HFF-Myc (cell line): Measurements from ENCODE around the gene AQP7.
"Not testable (repeated sequence)": the region's sequence is repeated elsewhere in the genome, so short reads cannot be mapped to it uniquely, and the experiment has no call there.

Experiments used
- DNase-seq: peaks from one replicate; pipeline ENCODE4 v3.0.0-alpha.2; 2011; ENCODE audit warnings: low read depth; ENCODE audit errors: extremely low read depth
- H3K4me3 ChIP-seq: replicated peaks from 2 replicates; pipeline ENCODE4 v1.5.1; 2011; ENCODE audit warnings: low read depth, mild to moderate bottlenecking, control low read depth, low read length
- TF ChIP-seq, protein P1 (sequence below): IDR thresholded peaks from 2 replicates; pipeline ENCODE4 v1.5.1; 2012; ENCODE audit warnings: mild to moderate bottlenecking, low read depth, low read length, control low read depth; ENCODE audit errors: missing control alignments

The AQP7 gene

DNA sequence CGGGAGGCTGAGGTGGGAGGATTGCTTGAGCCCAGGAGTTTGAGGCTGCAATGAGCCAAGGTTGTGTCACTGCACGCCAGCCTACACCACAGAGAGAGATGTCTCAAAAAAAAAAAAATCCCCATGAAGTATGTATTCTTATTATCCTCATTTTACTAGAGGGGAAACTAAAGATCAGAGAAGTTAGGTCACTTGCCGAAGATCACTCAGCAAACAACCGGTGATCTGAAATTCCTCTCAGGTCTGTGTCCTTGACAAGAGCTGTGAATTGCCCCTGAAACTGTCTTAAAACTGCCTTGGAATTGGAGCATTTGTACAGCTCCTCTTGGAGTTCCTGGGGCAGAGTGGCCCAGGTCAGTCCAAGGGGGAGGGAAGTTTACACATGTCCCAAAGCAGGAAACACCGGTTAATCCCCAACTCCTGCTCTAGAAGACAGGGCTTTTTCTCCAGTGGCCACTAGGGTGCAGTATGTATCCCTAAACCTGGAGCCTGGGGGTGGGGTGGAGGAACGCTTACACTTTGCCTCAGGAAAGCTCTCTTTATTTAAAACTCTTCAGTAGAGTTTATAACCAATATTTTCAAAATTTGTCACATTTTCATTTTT, 27.6 kb downstream of the AQP7 start:
- TF ChIP-seq, protein P1, sequence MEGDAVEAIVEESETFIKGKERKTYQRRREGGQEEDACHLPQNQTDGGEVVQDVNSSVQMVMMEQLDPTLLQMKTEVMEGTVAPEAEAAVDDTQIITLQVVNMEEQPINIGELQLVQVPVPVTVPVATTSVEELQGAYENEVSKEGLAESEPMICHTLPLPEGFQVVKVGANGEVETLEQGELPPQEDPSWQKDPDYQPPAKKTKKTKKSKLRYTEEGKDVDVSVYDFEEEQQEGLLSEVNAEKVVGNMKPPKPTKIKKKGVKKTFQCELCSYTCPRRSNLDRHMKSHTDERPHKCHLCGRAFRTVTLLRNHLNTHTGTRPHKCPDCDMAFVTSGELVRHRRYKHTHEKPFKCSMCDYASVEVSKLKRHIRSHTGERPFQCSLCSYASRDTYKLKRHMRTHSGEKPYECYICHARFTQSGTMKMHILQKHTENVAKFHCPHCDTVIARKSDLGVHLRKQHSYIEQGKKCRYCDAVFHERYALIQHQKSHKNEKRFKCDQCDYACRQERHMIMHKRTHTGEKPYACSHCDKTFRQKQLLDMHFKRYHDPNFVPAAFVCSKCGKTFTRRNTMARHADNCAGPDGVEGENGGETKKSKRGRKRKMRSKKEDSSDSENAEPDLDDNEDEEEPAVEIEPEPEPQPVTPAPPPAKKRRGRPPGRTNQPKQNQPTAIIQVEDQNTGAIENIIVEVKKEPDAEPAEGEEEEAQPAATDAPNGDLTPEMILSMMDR = peak; percentile 89
- DNase-seq = peak; percentile 66
- H3K4me3 ChIP-seq = no peak overlapping the region

DNA sequence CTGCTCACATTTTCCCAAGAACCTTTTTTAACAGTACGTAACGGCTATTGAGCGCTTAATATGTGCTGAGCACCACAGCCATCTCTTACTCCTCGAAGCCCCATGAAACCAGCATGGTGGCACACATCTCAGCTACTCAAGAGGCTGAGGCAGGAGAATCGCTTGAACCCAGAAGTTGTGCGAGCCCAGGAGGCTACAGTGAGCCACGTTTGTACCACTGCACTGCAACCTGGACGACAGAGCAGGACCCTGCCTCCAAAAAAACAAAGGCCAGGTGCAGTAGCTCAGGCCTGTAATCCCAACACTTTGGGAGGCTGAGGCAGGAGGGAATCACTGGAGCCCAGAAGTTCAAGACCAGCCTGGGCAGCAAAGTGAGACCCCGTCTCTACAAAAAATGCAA, 28.2 kb downstream of the AQP7 start:
- TF ChIP-seq, protein P1 = no peak
- DNase-seq = no peak
- no peak overlapping the region for H3K4me3 ChIP-seq

DNA sequence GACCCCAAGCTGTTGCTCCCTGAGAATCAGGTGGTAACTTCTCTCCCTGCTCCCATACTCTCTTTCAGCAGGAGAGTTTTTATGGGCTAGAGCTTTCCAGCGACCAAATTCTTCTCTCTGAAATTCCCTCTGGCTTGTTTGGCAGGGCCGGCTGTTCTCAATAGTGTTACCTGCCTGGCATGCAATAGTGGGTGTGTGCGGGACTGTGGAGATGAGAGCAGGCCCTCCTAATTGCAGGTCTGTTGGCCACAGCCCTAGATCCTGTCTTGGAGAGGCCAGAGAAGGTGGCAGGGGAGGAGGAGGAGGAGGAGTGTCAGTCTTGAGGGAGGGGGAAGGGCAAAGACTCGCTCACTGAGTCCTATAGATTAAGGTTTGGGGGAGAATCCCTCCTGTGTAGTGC, 29.5 kb downstream of the AQP7 start:
- no peak for DNase-seq
- TF ChIP-seq, protein P1 = no peak
- no peak overlapping the region for H3K4me3 ChIP-seq

DNA sequence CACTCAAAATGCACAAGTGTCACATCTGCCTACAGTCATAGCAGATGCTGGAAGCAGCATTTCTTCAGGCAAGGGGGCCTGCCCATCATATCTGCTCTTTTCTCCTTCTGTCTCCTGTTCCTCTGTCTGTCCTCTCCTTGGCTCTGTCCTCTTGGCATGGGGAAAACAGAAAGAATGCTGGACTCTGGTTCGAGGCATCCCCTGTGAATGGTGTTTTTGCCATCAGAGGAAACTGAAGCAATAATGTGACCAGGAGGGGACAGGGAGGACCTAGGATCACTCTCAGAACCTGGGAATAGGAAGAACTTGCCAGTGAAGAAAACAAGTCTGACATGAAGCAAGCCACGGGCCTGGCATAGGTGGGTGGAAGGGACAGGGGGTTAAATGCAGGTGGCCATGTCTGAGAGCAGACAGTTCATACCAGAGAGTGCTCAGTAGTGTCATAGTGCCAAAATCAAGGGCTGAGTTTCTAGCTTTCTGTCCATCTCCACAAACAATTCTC, 35.3 kb downstream of the AQP7 start:
- no peak for DNase-seq
- TF ChIP-seq, protein P1 = no peak

DNA sequence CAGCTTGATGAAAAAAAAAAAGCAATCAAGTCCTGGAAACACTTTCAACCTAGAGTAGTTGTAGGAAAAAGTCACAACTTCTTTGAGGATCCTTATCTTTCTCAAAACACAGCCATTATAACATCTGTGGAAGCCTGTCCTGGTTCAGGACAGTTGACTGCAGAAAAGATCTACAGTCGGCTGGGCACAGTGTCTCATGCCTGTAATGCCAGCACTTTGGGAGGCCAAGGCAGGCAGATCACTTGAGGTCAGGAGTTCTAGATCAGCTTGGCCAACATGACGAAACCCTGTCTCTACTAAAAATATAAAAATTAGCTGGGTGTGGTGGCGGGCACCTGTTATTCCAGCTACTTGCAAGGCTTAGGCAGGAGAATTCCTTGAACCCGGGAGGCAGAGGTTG, 37.6 kb downstream of the AQP7 start:
- not testable (repeated sequence) for DNase-seq, H3K4me3 ChIP-seq

More for the DNA sequence above, 35.3 kb downstream of the AQP7 start:
- no peak overlapping the region for H3K4me3 ChIP-seq

DNA sequence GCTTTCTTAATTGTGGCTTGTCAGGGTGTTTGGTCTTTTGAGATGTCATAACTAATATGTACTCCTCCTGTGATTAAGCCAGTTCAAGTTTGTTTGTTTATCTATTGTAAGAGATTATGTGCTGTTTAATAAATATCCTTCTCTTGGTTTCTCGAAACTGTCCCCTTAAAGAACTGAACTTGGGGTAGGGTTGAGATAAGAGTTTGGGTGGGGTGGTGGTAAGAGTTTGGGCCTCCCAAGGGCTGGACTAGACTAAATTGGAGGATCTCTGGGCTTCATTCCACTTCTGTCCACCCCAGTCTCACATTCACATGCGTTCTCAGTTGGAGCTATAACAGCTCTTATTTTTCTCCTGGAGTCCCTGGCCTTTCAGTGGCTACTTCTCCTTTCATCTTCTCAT, 38.2 kb downstream of the AQP7 start:
- H3K4me3 ChIP-seq = no peak overlapping the region
- no peak for DNase-seq
- TF ChIP-seq, protein P1 = no peak

DNA sequence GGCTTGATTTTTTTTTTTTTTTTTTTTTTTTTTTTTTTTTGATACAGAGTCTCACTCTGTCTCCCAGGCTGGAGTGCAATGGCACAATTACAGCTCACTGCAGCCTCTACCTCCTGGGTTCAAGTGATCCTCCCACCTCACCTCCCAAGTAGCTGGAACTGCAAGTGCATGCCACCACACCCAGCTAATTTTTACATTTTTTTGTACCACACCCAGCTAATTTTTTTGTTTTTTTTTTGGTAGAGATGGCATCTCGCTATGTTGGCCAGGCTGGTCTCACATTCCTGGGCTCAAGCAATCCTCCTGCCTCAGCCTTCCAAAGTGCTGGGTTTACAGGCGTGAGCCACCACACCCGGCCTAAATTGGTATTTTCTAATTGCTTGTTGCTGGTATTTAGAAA, 43.7 kb downstream of the AQP7 start:
- not testable (repeated sequence) for DNase-seq, H3K4me3 ChIP-seq

DNA sequence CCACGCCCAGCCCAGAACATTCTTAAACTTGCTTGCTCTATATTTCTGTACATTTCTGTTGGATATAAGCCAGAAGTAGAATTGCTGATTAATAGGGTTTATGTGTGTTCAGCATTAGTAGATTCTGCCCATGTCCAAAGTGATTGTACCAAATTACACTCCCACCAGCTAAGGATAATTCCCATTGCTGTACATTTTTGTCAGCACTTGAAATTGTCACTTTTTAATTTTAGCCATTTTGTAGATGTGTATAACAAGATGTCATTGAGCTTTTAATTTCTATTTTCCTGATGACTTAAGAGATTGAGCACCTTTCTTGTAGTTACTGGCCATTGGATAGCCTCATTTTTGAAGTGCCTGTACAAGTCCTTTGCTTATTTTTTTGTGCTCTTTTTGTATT, 46.4 kb downstream of the AQP7 start:
- TF ChIP-seq, protein P1 = no peak
- H3K4me3 ChIP-seq = no peak overlapping the region
- DNase-seq = no peak
